Common myeloid progenitor, CD34-positive (primary cell): ENCODE measurements around the gene CEMP1.
A peak's percentile ranks its signal among the peaks of the same experiment; 100 is the strongest.

Experiments used
- CTCF ChIA-PET: fragments of 350-600 bp; sonication (Branson Sonifier 250); formaldehyde crosslinking; loops from one replicate; lab custom pipeline; 2021; ENCODE audit warnings: antibody characterized with exemption; lab: Charles Lee
- POLR2A ChIA-PET: fragments of 350-600 bp; sonication (Branson Sonifier 250); formaldehyde crosslinking; loops from one replicate; lab custom pipeline; 2021; ENCODE audit warnings: antibody characterized with exemption; lab: Charles Lee
- DNase-seq, 3 donors: peaks; one replicate each; pipeline versions ENCODE4 v3.0.0 to v3.0.0-alpha.2; 2013
- H3K27ac ChIP-seq, 2 experiments: 1 replicate in 1 of 2; 2 replicates in 1 of 2; pipeline ENCODE4 v1.7.0; 2013; ENCODE audit warnings: inconsistent platforms in 2 of 2, low read length in 2 of 2, mild to moderate bottlenecking in 2 of 2, low read depth in 1 of 2, moderate library complexity in 1 of 2; ENCODE audit not compliant: severe bottlenecking in 2 of 2, insufficient read depth in 1 of 2, poor library complexity in 1 of 2
- H3K27me3 ChIP-seq, 5 experiments: replicated peaks in 2 of 5; 1 replicate in 3 of 5; 2 replicates in 2 of 5; pipeline versions ENCODE4 v1.6.1 to v1.7.0; 2013; ENCODE audit warnings: low read length in 4 of 5, mild to moderate bottlenecking in 2 of 5, moderate library complexity in 2 of 5, inconsistent platforms in 1 of 5; ENCODE audit not compliant: insufficient read depth in 5 of 5, control insufficient read depth in 4 of 5
- H3K36me3 ChIP-seq, 4 experiments: 1 replicate in 2 of 4; 2 replicates in 2 of 4; pipeline versions ENCODE4 v1.6.1 to v1.7.0; 2013; ENCODE audit warnings: low read length in 3 of 4, control low read depth in 1 of 4, mild to moderate bottlenecking in 1 of 4; ENCODE audit not compliant: control insufficient read depth in 4 of 4, insufficient read depth in 4 of 4
- H3K4me1 ChIP-seq, 4 experiments: 1 replicate in 3 of 4; 2 replicates in 1 of 4; pipeline versions ENCODE4 v1.6.1 to v1.7.1; 2013; ENCODE audit warnings: low read length in 3 of 4, mild to moderate bottlenecking in 3 of 4, control low read depth in 1 of 4, inconsistent platforms in 1 of 4, moderate library complexity in 1 of 4; ENCODE audit not compliant: control insufficient read depth in 4 of 4, insufficient read depth in 4 of 4; ENCODE audit errors: control extremely low read depth in 1 of 4
- H3K4me3 ChIP-seq, 7 experiments: 1 replicate in 4 of 7; 2 replicates in 3 of 7; pipeline versions ENCODE4 v1.5.1 to v1.7.0; 2013; ENCODE audit warnings: mild to moderate bottlenecking in 7 of 7, low read length in 6 of 7, moderate library complexity in 6 of 7, inconsistent platforms in 2 of 7, low read depth in 2 of 7, control low read depth in 1 of 7; ENCODE audit not compliant: insufficient read depth in 4 of 7, control insufficient read depth in 1 of 7; ENCODE audit errors: extremely low read depth in 1 of 7
- H3K9me3 ChIP-seq, 5 experiments: 1 replicate in 4 of 5; 2 replicates in 1 of 5; pipeline versions ENCODE4 v1.6.1 to v1.7.1; 2013; ENCODE audit warnings: low read length in 4 of 5, mild to moderate bottlenecking in 2 of 5, inconsistent platforms in 1 of 5, low read depth in 1 of 5, moderate library complexity in 1 of 5; ENCODE audit not compliant: control insufficient read depth in 4 of 5, insufficient read depth in 2 of 5; ENCODE audit errors: control extremely low read depth in 1 of 5
- WGBS: methylation state at CpG from one replicate; pipeline ENCODE4 v1.1.5; 2013; ENCODE audit not compliant: insufficient coverage; 5-methylcytosine and 5-hydroxymethylcytosine counted together

Gene CEMP1

GRCh38 chr16:2520097-2520783 lies 11.0 kb downstream of the CEMP1 start, which contains the start of gene AMDHD2:
Gene AMDHD2, plus strand, starts transcription at chr16:2520371. Its CDS starts 88 bp downstream, at chr16:2520459.
- Histone ChIP-seq H3K9me3 (no peaks in the 10 kb centered on the region), H3K36me3 (peaks cover 0 to 47% (median 21%) of the 10 kb centered on the region in 4 experiments), H3K27ac (peak within 1 kb of the TSS in 1 of 2 experiments; percentile 43), H3K4me3 (peak within 1 kb of the TSS; percentile 16 to 80 (median 66)), H3K4me1 (peaks cover 10 to 57% (median 56%) of the 10 kb centered on the region in 4 experiments), H3K27me3 (no peaks in the 10 kb centered on the region)
- peak; percentile 87 to 94 (median 94) for DNase-seq
- ChIA-PET CTCF (interaction anchor here (0.8 to 2.4 kb wide), 4 partner anchors 9 to 19 kb away, joined by 3 to 7 read pairs (median 4); partner anchors contain the start of gene CEMP1), POLR2A (interaction anchor here (1.0 to 3.7 kb wide), 5 partner anchors 11 to 365 kb away, joined by 3 to 24 read pairs (median 4); partner anchors contain the start of genes CEMP1, PDPK1 and TRAF7)
- WGBS = 0% methylated on average over 49 of the region's 83 CpGs

DNA sequence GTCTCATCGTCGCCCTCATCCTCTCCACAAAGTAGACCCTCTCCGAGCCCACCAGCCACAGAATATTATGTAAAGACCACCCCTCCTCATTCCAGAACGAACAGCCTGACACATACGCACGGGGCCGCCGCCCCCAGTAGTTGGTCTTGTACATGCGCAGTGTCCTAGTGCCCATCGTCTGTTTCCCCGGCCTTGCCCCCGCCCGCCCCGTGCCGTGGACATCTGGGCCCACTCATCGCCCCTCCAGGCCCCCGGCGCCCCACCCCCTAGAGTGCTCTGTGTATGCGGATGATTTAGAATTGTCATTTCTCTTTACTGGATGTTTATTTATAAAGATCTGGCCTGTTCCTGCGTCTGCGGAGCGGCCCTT lies 11.5 kb downstream of the CEMP1 start:
- Histone ChIP-seq H3K9me3 (no peaks in the 10 kb centered on the region), H3K4me3 (peak overlapping the region in 3 of 7 experiments; percentile 33 to 64 (median 60)), H3K27me3 (no peaks in the 10 kb centered on the region), H3K36me3 (peaks cover 0 to 45% (median 19%) of the 10 kb centered on the region in 4 experiments), H3K4me1 (peaks cover 10 to 63% (median 62%) of the 10 kb centered on the region in 4 experiments), H3K27ac (peak overlapping the region in 1 of 2 experiments; percentile 34)
- DNase-seq = no peak
- ChIA-PET CTCF (interaction anchor here (0.8 to 2.4 kb wide), 4 partner anchors 9 to 19 kb away, joined by 3 to 7 read pairs (median 4); partner anchors contain the start of gene CEMP1), POLR2A (interaction anchor here (1.0 to 3.7 kb wide), 5 partner anchors 10 to 364 kb away, joined by 3 to 24 read pairs (median 4); partner anchors contain the start of genes CEMP1, PDPK1 and TRAF7)
- WGBS = 66% methylated on average over 19 of the region's 22 CpGs

- Histone ChIP-seq H3K36me3 (peaks cover 0 to 39% (median 16%) of the 10 kb centered on the region in 4 experiments), H3K27ac (peak overlapping the region in 1 of 2 experiments; percentile 51), H3K9me3 (no peaks in the 10 kb centered on the region), H3K4me3 (peak overlapping the region in 1 of 7 experiments; percentile 33), H3K4me1 (peaks cover 10 to 65% (median 63%) of the 10 kb centered on the region in 4 experiments), H3K27me3 (no peaks in the 10 kb centered on the region)
- CTCF ChIA-PET = interaction anchor here (2.4 kb wide), 1 partner anchor 12 kb away, joined by 7 read pairs; the partner anchor contains the start of gene CEMP1
- DNase-seq = no peak
- WGBS = 91% methylated on average over 33 of the region's 39 CpGs
- POLR2A ChIA-PET = interaction anchor here (1.7 to 3.7 kb wide), 2 partner anchors 10 to 12 kb away, joined by 11 to 24 read pairs; partner anchors contain the start of gene CEMP1
Observed at GRCh38 chr16:2518823-2519710, 12.1 kb downstream of the CEMP1 start.

DNA sequence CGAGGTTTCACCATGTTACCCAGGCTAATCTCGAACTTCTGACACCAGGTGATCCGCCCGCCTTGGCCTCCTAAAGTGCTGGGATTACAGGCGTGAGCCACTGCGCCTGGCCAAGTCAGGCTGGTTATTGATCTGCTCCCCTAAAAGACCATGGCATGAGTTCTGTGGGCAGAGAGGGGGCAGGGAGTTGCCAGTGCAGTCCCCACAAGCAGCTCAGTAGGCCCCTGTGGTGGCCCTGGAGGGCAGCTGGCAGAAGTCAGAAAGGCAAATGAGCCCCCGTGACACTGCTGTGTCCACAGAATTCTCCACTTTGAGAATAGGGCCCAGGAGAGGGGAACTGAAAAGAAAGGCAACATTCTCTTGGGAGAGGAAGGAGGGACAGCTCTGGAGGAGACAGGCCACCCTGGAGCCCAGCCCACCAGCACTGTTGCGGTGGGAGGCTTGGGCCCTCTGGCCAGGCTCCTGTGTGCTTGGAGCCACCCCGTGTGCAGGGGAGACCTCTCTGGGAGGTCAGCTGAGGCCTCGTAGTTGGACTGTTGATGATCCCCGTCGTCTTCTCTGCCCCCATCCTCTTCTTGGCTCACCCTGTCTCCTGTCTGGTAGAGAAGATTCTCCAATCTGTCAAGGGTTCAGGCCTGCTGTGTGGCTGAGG lies 13.1 kb downstream of the CEMP1 start:
- no peaks in the 10 kb centered on the region for H3K9me3 ChIP-seq
- H3K4me3 ChIP-seq = peak overlapping the region in 1 of 7 experiments; percentile 14
- no peaks in the 10 kb centered on the region for H3K27me3 ChIP-seq
- POLR2A ChIA-PET = interaction anchor here (3.7 kb wide), 1 partner anchor 13 kb away, joined by 24 read pairs; the partner anchor contains the start of gene CEMP1
- CTCF ChIA-PET = no interaction called here
- H3K27ac ChIP-seq = peak overlapping the region in 1 of 2 experiments; percentile 51
- no peak for DNase-seq
- peaks cover 0 to 29% (median 8%) of the 10 kb centered on the region in 4 experiments for H3K36me3 ChIP-seq
- 95% methylated on average over 10 of the region's 12 CpGs for WGBS
- peaks cover 10 to 68% (median 67%) of the 10 kb centered on the region in 4 experiments for H3K4me1 ChIP-seq

- peak; percentile 68 to 89 (median 89) for DNase-seq
- ChIA-PET POLR2A (no interaction called here), CTCF (interaction anchor here (0.9 to 1.1 kb wide), 4 partner anchors 10 to 512 kb away, joined by 3 read pairs; no protein-coding TSS in a partner anchor)
- H3K9me3 ChIP-seq = no peaks in the 10 kb centered on the region
- WGBS = 17% methylated on average over 11 of the region's 11 CpGs
- H3K4me1 ChIP-seq = peaks cover 10 to 83% (median 79%) of the 10 kb centered on the region in 4 experiments
- peaks cover 0 to 28% (median 7%) of the 10 kb centered on the region in 4 experiments for H3K36me3 ChIP-seq
- H3K27me3 ChIP-seq = no peaks in the 10 kb centered on the region
- H3K4me3 ChIP-seq = peak overlapping the region in 6 of 7 experiments; percentile 29 to 99 (median 91)
- peak overlapping the region; percentile 91 to 95 for H3K27ac ChIP-seq
Observed at GRCh38 chr16:2516391-2517240, 14.6 kb downstream of the CEMP1 start.
